IPS-NIHi11 (cell line): ENCODE data around the gene KCP.

Source experiments
- DNase-seq: peaks from one replicate; pipeline ENCODE4 v3.0.0; 2012; ENCODE audit warnings: mixed read lengths, low spot score

KCP gene

DNA sequence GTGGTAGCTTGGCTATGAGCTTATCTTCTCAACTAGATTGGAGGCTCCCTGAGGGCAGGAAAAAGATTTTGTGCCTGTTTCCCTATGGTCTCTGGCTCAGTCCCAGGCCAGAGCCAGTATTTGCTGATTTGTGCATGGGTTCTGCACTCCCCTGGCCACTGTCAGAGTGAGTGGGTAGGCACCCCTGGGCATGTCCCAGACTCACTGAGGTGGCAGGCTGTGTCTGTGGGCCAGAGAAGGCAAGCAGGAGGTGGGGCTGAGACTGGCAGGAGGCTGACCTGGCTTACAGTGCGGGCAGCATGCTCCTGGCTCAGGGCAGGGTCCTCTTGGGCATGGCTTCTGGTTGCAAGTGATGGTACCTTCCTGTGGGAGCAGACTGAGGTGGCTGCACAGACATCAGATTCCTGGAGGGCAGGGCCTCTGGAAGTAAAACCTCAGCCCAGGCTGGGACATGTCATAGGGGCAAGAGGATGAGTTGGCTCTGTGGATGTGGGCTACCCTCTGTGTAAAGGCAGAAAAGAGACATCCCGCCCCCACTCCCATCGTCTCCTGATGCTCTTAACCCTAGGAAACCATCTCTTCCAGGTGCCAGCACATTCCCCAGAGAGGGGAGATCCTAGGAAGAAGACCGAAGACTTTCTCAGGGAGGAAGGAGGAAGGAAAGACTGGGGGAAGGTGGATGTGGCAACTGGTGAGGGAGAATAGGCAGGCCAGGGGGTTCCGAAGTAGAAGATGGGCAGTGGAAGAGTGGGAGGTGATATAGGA, 4.3 kb downstream of the KCP start:
- DNase-seq: no peak

DNA sequence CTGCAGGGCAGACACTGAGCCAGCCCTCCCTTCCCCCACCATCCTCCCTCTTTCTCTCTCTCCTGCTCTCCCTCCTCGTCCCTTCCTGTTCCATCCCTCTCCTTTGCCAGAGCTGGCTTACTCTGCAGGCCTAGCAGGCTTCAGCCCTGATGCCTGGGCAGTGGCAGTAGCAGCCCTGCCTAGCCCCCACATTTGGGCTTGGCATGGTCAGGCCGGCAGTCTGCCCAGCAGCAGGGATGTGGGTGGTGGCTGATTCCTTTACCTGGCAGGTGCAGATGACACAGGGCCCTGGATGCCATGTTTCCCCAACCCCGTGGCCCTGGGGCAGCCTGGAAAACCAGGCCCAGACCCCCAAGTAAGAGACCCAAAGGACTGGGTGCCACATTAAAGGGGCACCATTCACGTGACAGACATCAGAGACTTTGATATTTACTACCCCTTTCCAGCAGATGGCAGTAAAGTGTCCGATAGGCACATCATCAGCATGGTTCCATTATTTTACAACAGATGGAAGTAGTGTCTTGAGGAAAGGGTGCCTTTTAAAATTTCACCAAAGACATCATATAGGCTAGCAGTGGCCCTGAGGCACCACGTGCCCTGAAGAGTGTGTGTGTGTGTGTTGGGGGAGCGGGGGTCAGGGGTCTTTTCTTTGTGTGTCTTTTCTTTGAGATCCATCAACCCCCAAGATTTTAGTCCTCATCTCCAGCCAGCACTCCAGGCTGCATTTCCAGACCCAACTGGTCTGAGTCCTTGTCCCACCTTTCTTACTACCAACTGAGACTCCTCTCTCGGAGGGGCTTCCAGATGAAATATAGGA, 5.9 kb downstream of the KCP start:
- peak; percentile 79 for DNase-seq

DNA sequence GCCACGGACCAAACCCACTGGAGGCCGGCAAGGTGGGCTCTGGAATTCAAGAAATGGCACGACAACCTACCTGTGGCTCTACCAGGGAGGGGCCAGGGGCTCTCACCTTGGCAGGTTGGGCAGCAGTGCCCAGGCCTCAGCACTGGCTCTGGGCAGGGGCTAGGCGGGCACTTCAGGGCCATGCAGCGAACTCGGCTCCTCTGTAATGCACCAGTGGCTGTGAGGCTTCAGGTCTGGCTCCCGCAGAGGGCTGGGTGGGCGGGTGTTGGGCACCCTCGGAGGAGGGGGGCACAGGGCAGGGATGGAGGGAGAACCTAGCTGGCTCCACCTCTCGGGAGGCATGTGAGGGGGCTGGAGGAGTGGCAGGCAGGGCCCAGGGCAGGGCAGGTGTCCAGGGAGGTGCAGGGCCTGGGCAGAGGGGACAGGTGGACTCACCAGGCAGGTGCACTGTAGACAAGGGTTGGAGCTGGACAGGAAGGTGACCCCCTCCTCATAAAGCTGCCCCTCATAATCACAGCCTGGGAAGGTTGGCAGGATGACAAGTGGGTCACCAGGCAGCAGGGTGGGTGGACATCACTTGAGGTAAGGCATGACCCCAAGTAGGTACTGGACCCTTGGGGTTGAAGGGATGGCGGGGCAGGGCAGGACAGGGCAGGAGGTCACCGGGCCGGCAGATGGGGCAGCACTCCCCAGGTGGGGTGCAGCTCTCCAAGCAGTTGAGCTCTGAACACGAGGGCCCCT, 6.7 kb downstream of the KCP start:
- no peak for DNase-seq

DNA sequence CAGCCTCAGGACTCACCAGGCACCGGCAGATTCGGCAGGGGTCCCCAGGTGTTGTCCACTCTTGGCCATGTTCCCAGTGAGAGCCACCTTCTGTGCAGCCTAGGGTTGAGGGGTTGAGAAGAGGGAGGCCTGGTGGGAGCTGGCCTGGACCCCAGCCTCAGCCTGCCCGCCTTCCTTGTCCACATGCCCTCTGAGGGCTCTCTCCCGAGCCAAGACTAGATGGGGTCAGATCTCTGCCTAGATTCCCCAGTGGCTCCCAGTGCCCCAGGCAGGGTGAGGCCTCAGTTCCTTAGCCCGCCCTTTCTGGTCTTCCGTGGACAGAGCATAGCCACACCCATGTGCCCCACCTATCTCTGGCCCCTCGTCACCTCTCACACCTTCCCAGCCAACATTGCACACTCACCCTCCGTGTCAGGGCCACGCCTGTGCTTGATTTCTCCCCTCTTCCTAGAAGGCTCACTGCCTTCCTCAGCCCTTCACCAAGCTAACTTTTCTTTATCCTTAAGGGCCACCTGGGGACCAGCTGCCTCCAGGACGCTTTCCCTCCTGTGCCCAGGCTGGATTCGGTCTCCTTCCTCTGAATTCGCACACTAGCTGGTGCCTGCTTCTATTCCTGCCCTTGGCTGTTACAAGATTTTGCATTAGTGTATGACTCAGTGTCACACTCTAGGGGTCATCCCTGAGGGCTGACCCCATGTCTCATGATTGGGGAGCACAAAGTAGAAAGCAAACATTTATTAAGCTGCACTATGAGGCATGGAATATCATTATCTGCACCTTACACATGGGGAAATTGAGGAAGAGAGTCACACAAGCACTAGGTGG, 7.5 kb downstream of the KCP start:
- DNase-seq: no peak

DNA sequence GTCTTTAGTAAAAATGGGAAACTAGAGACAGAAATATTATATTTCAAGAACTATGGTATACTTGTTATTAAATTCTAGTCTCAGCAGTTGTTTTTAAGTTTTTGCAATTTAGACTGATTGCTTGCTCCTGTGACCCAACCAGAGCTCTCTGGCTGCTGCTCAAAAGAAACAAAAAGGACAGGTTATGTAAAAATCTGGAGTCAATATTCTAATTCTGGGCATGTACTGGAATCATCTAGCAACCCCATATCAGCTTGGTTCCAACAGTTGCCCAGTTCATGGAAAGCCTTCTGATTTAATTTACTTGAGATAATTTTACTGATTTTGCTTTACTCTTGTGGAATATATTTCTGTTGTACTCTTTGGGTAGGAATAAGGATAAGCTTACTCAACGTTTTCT, 10.3 kb downstream of the KCP start:
- DNase-seq: no peak

DNA sequence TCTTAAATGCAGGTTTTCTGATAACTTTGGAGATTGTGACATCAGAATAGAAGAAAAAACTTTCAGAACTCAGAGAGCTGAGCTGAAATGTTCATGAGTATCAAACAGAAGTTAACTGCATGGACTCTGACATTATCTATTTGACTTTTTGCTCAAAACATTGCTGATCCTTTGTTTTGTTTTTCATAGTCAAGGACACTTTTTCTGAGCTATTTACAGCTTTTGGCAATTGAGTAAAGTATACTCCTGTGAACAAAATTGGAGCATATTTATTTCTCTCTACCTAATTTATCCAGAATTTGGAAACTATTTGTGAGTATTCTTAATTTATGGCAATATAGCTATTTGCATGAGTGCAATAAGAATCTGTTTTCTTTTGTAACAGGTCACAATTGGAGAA, 11.1 kb downstream of the KCP start:
- DNase-seq: no peak

DNA sequence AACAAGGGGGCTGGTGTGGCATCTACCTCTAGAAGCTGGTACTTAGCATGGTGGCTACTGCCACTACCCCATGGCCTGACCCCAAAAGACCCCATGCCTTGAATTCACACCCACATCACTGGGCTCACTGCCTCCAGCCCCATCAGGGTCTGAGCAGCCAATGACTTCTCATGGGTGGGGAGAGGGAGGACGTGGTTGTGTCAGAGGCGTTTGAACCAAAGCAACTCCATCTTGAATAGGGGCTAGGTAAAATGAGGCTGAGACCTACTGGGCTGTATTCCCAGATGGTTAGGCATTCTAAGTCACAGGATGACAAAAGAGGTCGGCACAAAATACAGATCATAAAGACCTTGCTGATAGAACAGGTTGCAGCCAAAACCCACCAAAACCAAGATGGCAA, 15.2 kb downstream of the KCP start:
- DNase-seq: no peak

DNA sequence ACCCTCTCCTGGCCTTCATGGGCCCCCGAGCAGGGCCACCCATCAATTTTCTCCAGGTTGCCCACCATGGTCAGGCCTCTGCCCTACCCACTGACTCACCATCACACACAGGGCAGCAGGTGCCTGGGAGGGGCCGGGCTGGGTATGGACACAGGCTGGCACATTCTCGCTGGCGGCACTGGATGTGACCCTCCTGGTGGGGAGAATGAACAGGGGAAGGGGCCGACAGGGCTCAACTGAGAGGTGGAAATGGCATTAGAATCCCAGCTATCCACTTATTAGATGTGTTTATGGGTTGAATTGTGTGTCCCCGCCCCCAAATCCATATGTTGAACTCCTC, 16.4 kb downstream of the KCP start:
- DNase-seq: no peak

DNA sequence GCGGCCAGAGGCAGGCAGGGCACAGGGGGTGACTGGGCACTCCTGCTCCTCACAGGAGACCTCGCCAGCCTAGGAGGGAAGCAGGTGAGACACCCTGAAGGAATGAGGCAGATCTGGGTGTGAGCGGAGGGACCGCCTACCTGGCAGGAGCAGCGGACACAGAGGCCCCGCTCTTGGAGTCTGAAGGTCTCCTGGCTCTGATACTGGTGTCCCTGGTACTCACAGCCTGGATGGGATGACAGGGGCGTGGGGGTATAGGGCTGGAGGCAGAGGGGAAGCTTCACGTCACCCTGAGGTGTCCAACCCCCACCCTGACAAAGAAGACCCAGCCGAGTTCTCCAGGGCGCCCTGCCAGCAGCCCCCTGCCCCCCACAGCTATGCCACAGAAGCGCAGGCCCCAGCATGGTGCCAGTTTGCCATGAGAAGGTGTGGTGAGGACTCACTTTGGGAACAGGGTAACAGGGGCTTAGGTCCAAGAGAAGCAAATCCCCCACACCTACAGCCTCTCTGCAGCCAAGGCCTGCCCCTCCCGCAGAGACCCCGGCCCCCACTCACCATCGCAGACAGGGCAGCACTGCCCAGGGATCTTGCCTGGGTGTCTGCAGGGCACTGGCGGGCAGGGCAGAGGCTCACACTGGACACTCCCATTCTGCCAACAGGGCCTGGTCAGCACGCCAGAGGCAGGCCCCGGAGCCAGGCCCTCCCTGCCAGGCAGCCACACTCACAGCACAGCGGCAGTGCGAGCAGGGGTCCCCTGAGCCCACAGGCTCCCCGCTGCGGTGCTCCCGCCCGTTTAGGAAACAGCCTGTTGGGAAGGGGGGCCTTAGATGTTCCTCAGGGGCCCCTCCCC, 17.0 kb downstream of the KCP start:
- no peak for DNase-seq

DNA sequence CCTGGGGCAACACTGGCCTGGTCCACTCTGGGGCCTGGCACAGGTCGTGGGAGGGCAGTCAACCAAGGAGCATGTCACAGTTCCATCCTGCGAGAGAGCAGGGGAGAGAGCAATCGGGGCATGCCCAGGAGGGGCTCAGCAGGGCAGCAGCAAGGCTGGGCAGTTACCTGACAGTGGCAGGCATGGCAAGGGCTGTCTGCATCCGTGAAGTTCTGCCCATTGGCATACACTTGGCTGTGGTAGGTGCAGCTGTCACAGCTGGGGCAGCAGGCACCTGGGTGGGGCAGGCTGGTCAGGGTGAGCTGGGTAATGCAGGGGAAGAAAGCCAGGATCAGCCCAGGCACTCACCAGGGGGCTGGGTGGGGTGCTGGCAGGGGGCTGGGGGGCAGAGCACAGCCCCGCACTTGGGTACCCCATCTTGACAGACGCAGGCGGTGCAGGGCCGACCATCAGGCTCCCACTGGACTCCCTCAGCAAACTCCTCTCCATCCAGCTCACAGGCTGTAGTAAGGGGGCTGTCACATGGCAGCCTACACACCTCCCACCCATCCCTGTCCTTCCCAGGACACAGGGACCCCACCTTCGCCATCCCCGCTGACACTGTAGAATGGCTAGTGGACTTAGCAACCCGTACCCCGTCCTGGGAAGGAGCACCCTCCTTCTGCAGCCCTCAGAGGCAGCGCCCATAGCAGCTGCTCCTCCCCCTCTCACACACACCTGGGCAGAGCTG, 17.8 kb downstream of the KCP start:
- DNase-seq: no peak

DNA sequence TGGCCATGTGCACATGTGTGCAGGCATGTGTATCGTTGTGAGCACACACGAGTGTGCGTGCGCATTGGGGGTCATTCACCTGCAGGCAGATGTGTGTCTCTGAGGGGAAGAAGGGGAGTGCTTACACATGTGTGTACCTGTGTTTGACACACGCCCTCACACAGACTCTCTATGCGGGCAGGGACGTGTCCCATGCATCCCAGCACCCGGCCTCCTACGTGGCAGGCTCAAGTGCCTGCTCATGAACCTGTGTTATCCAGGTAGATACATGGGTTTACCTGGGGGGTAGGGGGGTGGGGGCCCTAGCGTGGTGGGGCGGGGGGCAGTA, 18.6 kb downstream of the KCP start:
- no peak for DNase-seq

DNA sequence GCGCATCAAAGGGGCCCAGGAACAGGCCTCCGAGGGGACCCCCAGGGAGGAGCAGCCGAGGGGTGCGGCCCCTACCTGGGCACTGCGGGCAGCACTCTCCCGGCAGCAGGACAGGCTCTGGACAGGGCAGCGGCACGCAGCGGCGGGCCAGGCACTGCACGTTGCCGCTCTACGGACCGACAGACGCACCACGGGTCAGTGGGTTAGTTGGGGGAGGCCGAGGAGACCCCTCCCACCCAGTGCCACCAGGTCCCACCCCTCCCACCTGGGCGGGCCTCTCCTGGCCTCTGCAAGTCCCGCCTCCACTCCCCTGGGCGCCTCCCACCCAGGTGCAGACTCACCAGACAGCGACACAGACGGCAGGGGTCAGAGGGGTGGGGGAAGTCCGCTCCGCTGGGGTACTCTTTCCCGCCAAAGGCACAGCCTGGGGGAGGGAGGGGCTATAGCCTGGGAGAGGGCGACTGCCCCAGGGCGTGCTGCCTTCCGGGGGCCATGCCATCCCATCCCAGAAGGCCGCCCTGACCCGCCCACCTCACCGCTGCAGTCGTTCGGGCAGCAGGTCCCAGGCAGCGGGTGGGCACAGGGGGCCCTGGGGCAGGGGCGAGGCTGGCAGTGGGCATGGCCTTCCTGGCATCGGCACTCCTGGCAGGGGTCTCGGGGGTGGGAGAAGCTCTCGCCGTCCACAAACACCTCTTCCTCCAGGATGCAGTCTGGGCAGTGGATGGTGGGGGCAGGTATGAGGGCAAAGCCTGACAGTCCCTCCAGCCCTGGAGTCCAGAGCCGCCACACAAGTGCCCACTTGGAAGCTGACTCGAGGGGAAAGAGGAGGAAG, 19.2 kb downstream of the KCP start:
- DNase-seq: peak; percentile 75

DNA sequence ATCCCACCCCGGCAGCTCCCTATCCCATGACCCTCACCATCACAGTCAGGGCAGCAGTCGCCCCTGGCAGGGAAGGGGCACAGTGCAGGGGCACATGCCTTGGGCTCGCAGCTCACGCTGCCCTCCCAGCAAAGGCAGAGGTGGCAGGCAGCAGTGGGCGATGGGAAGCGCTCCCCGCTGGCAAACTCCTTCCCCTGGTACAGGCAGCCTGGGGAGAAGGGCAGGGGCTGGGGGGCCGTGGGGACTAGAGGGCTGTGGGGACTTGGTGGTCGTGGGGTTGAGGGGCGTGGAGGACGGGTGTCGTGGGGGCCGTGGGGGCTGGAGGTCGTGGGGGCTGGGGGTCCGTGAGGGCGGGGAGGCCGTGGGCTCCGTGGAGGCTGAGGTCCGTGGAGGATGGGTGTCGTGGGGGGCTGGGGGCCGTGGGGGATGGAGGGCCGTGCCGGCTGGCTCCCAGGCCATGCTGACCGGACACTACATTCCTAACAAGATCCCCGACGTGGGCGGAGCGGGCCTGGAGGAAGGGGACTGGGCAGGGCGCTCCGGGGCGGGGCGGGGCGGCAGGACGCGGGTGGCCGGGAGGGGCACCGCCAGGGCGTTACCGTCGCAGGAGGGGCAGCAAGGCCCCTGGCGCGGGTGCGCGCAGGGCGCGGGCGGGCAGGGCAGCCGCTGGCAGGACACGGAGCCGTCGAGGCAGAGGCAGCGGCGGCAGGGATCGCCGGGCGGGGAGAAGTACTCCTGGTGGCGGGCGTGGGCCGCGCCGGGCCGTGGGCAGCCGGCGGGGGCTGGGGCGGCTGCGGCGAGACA, 20.0 kb downstream of the KCP start:
- DNase-seq: peak; percentile 74

DNA sequence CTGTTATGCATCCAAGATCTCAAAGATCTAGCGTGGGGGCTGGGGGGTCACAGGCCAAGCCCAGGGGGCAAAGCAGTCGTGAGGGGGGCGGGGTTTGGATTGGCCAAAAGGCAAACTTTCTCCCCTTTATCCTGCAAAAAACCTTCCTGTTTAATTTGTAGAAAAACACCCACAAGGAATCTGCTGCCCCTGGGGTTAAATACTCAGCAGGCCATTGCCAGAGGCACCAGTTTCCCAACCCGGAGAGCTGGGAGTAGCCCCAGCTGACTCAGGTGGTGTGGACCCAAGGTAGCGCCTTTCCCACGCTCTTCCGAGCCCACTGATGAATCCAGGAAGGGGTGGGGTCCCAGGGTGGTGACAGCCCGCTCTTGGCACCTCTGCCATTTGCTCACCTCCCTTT, 21.4 kb downstream of the KCP start:
- DNase-seq: no peak

DNA sequence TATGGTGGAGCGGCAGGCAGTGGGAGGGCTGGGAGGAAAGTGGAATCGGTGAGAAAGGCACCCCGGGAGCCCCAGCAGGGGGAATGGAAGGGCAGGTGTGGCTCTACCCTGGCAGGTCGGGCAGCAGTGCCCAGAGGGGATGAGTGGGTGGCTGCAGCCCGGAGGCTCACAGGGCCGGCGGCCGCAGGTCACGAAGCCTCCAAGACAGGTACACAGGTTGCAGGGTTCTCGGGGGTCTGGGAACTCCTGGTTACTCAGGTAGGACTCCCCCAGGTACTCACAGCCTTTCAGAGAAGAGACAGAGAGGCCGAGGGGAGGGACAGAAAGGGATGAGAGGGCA, 21.8 kb downstream of the KCP start:
- DNase-seq: no peak

DNA sequence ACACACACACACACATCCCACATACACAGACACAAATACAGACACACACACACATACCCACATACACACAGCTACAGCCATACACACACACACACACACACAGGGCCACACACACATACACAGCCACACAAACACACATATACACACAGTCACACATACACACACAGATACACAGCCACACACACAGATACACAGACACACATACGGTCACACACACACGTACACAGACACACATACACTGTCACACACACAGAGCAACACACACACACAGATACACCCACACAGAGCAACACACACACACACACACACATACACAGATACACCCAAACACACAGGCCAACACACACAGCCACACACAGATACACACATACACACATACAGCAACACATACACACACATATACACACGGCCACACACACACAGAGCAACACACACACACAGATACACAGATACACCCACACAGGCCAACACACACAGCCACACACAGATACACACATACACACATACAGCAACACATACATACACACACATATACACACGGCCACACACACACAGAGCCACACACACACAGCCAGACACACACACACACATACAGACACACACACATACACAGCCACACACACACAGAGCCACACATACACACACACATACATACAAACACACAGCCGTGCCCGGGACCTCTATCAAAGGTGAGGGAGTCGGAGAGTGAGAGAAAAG, 22.3 kb downstream of the KCP start:
- no peak for DNase-seq

DNA sequence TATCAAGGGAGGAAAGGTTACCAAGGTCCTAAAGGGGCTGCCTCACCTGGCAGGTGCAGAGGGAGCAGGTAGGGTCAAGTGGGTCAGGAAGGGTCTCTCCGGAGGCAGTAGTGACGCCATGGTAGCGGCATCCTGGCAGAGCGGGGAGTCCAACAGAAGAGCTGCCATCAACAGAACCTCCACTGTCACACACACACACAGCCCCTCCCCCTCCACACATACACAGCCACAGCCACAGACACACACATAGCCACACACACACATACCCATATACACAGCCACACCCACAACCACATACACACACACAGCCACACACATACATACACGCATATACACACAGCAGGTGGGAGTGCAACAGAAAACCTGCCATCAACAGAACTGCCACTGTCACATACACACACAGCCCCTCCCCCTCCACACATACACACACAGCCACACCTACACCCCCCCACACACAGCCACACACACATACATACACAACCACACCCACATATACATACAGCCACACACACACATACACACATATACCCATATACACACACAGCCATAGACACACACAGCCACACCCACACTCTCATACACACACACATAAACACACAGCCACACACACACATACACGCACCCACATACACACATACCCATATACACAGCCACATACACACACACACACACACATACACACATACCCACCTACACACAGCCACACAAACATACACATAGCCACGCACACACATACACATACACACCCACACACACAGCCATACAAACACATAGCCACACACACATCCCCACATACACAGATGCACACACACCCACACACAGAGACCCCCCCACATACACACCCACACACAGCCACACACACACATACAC, 23.1 kb downstream of the KCP start:
- DNase-seq: no peak
